PFSK-1 (cell line): Measurements from ENCODE around the gene KRTAP4-6.
"Not testable (repeated sequence)": the region's sequence is repeated elsewhere in the genome, so short reads cannot be mapped to it uniquely, and the experiment has no call there.

Source experiments
- FOXP2 ChIP-seq: optimal IDR thresholded peaks from 2 replicates; pipeline ENCODE3; 2011; ENCODE audit warnings: borderline replicate concordance, control low read depth, inconsistent platforms; ENCODE audit not compliant: insufficient read depth; ENCODE audit errors: extremely low read length, extremely low read depth
- POLR2AphosphoS5 ChIP-seq: IDR thresholded peaks from 2 replicates; pipeline ENCODE4 v1.6.1; 2012; ENCODE audit warnings: low read depth, mild to moderate bottlenecking, control low read depth, low read length, moderate library complexity
- REST ChIP-seq, 2 experiments: IDR thresholded peaks; 2 replicates each; pipeline versions ENCODE4 v1.6.1 to v1.8.0; 2011 to 2012; ENCODE audit warnings: low read depth in 2 of 2, low read length in 2 of 2, control low read depth in 1 of 2, inconsistent platforms in 1 of 2, mild to moderate bottlenecking in 1 of 2, moderate library complexity in 1 of 2; ENCODE audit not compliant: insufficient read depth in 1 of 2
- SIN3A ChIP-seq: IDR thresholded peaks from 2 replicates; pipeline ENCODE4 v1.6.1; 2012; ENCODE audit warnings: mild to moderate bottlenecking, low read length, moderate library complexity, borderline replicate concordance; ENCODE audit not compliant: insufficient read depth
- TAF1 ChIP-seq: IDR thresholded peaks from 2 replicates; pipeline ENCODE4 v1.6.1; 2012; ENCODE audit warnings: low read length, control low read depth, borderline replicate concordance; ENCODE audit not compliant: insufficient read depth

KRTAP4-6 gene

DNA sequence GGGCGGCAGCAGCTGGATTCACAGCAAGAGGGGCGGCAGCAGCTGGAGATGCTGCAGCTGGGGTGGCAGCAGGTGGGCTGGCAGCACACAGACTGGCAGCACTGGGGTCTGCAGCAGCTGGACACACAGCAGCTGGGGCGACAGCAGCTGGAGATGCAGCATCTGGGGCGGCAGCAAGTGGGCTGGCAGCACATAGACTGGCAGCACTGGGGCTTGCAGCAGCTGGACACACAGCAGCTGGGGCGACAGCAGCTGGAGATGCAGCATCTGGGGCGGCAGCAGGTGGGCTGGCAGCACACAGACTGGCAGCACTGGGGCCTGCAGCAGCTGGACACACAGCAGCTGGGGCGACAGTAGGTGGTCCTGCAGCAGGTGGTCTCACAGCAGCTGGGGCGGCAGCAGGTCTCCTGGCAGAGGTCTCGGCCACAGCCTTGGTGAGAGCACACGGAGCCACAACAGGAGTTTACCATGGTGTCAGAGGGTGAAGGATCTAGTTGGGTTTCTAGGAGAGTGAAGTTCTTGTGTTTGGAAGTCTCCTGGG lies 22.4 kb downstream of the KRTAP4-6 start, which contains the start of gene KRTAP4-11:
TSS of gene KRTAP4-11 (minus strand) at position 528 of the 541 bp plus-strand sequence. CDS start at position 470, 58 bp downstream.
- not testable (repeated sequence) for TF ChIP-seq POLR2AphosphoS5; REST (IDR thresholded peaks at IDR 0.05; ENCODE audit: insufficient read depth in 1 of 2, low read depth in 2 of 2, low read length in 2 of 2); SIN3A

DNA sequence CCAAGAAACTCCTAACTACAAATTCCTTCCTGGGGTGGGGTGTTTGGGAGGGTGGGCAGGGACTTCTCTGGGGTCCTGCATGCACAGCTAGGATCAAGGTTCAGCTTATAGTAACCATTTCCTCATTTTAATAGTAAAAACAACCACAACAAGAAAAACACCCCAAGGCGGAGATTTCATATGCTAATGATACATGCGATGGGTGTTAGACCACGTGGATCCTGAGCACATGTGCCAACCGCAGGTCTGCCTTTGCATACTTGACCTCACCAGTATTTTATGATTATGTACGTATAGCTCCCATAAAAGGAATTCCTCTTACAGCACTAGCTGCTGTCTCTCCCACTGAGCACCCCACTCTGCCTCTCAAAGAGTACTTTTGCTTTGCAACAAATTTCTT lies 24.0 kb downstream of the KRTAP4-6 start:
- TF ChIP-seq POLR2AphosphoS5 (no peak), SIN3A (no peak), REST (IDR thresholded peaks at IDR 0.05; ENCODE audit: insufficient read depth in 1 of 2, low read depth in 2 of 2, low read length in 2 of 2) (no peak), TAF1 (no peak), FOXP2 (no peak)

DNA sequence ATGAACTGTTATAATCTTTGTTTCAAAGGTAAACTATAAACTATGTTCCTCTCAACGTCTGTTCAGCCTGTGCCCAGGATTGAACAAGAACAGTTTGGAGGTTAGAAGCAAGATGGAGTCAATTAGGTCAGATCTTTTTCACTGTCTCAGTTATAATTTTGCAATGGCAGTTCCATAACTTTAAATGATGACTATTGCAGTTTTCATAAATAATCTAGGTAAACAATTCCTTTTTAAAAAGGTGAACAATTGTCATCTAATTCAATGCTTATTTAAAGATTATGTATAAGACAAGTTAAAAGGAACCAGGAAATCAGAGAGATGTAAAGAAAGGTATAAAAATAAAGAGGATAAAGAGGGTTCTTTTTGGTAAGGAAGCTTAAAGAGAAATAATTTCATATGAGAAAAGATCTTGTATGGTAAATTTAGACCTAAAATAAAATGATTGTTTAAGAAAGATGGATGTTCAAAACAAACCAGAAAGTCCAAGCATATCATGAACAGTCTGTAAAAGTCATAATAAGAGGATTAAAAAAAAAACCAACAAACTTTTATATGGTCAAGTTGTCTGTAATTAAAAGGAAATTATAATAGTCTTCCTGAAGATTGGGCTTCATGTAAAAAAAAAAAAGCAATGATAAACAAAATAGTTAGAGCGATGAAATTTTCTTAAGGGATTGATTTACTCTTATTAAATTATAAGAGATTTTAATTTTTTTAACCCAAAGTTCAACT lies 29.0 kb downstream of the KRTAP4-6 start:
- TF ChIP-seq FOXP2 (no peak), REST (IDR thresholded peaks at IDR 0.05; ENCODE audit: insufficient read depth in 1 of 2, low read depth in 2 of 2, low read length in 2 of 2) (no peak), TAF1 (no peak), SIN3A (no peak), POLR2AphosphoS5 (no peak)

DNA sequence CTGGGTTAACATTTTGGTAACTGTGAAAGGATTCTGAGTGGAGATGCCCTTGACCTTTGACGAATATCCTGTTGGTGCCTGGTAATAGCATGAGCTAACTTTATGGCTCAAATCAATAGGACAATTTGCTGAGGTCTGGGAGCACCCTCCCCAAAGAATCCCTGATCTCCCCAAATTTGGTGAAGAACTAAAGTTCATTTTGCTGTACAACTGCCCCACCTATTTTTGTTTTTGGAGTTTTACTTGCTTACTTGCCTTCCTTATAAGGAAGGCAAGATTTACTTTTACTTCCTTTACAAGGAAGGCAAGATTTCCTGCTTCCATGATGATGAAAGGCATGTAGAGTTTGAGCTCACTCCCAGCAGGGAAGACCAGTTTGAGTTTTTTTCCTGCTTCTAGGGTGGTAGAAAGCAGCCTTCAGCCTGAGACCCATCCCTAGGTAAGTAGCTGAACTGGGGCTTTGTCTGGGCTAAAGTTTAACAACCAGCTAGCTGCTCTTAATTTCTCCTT lies 32.3 kb downstream of the KRTAP4-6 start:
- TF ChIP-seq TAF1 (no peak), POLR2AphosphoS5 (no peak)

- 0 out of 4 replicates have a peak, but pooled peaks of 1 of the 2 experiments have one; percentile 28 for TF ChIP-seq REST (IDR thresholded peaks at IDR 0.05; ENCODE audit: insufficient read depth in 1 of 2, low read depth in 2 of 2, low read length in 2 of 2)
These were observed 35.0 kb downstream of the KRTAP4-6 start, which contains the start of gene KRTAP4-9 for GRCh38 chr17:41105347-41105746. TSS of gene KRTAP4-9 (plus strand) at chr17:41105389. CDS start at chr17:41105389, 0 bp downstream.
